DND-41 (cell line): ENCODE measurements around the gene LTN1.

Experiments
- CTCF ChIP-seq: IDR thresholded peaks from 2 replicates; pipeline ENCODE4 v1.5.1; 2012; ENCODE audit warnings: borderline replicate concordance, low read length, moderate library complexity, mild to moderate bottlenecking; ENCODE audit not compliant: poor library complexity, severe bottlenecking; ENCODE audit errors: extremely low read depth
- EZH2 ChIP-seq: IDR thresholded peaks from 3 replicates; pipeline ENCODE4 v1.6.1; 2012; ENCODE audit warnings: borderline replicate concordance, low read depth, mild to moderate bottlenecking, moderate library complexity, low read length, inconsistent platforms; ENCODE audit not compliant: severe bottlenecking

GRCh38 chr21:28899744-28900143 lies 92.9 kb downstream of the LTN1 start:
- TF ChIP-seq CTCF (no peak), EZH2 (no peak)
